OCI-LY7 (cell line): ENCODE measurements around the gene ASB2. TPM values are rescaled to one million over a fixed set of nuclear protein-coding genes. Genes with fewer than 3 reads are reported as not detected.

Experiments used
- BruUV-seq: library from RNA; stranded (reverse); fragments of 400-500 nt; replicated peaks from 2 replicates; lab custom pipeline; 2021; lab: Mats Ljungman, UMichigan
- CTCF ChIA-PET: fragments of 300-600 bp; sonication (Branson Sonifier 250); formaldehyde crosslinking; loops from one replicate; lab custom pipeline; 2022; ENCODE audit warnings: antibody characterized with exemption; ENCODE audit not compliant: unreplicated experiment; lab: Charles Lee
- POLR2A ChIA-PET: fragments of 300-600 bp; sonication (Branson Sonifier 250); formaldehyde crosslinking; loops from one replicate; lab custom pipeline; 2022; ENCODE audit warnings: antibody characterized with exemption; lab: Charles Lee
- DNase-seq: peaks from one replicate; pipeline ENCODE4 v3.0.0-alpha.2; 2015; ENCODE audit warnings: low spot score
- H2AFZ ChIP-seq: fragments of 200-600 bp; sonication (generic), shearing (Covaris generic); 2 replicates; pipeline ENCODE4 v1.6.1; 2014; ENCODE audit warnings: mild to moderate bottlenecking, antibody characterized with exemption, low read length, moderate library complexity
- H3K27ac ChIP-seq: fragments of 200-600 bp; sonication (generic); 2 replicates; pipeline ENCODE4 v1.5.1; 2014; ENCODE audit warnings: mixed run types, low read depth, mild to moderate bottlenecking, moderate library complexity, low read length, inconsistent platforms; ENCODE audit not compliant: poor library complexity, severe bottlenecking
- H3K36me3 ChIP-seq: fragments of 200-600 bp; sonication (generic); 2 replicates; pipeline ENCODE4 v1.6.1; 2014; ENCODE audit warnings: mild to moderate bottlenecking, antibody characterized with exemption, low read length, moderate library complexity, mixed read lengths; ENCODE audit not compliant: insufficient read depth
- H3K4me1 ChIP-seq: fragments of 200-600 bp; sonication (generic); 2 replicates; pipeline ENCODE4 v1.5.1; 2014; ENCODE audit warnings: mild to moderate bottlenecking, low read length; ENCODE audit not compliant: insufficient read depth, poor library complexity, severe bottlenecking
- H3K4me2 ChIP-seq: fragments of 200-600 bp; sonication (generic); 2 replicates; pipeline ENCODE4 v1.6.1; 2014; ENCODE audit warnings: mild to moderate bottlenecking, low read length
- H3K4me3 ChIP-seq: fragments of 200-600 bp; sonication (generic); 2 replicates; pipeline ENCODE4 v1.5.1; 2014; ENCODE audit warnings: mild to moderate bottlenecking, low read depth, low read length; ENCODE audit not compliant: poor library complexity, severe bottlenecking
- H3K79me2 ChIP-seq: fragments of 200-600 bp; sonication (generic); 2 replicates; pipeline ENCODE4 v1.6.1; 2016; ENCODE audit warnings: low read depth, mild to moderate bottlenecking, low read length, moderate library complexity, mixed read lengths; ENCODE audit not compliant: insufficient read depth
- H3K9me2 ChIP-seq: fragments of 200-600 bp; sonication (generic); 2 replicates; pipeline ENCODE4 v1.6.1; 2016; ENCODE audit warnings: mild to moderate bottlenecking, low read length, mixed read lengths; ENCODE audit not compliant: insufficient read depth
- H3K9me3 ChIP-seq: fragments of 200-600 bp; sonication (generic); 2 replicates; pipeline ENCODE4 v1.6.1; 2014; ENCODE audit warnings: mild to moderate bottlenecking, mixed run types, low read length, mixed read lengths
- H4K20me1 ChIP-seq: fragments of 200-600 bp; sonication (generic); 2 replicates; pipeline ENCODE4 v1.6.1; 2014; ENCODE audit warnings: mild to moderate bottlenecking, antibody characterized with exemption, low read length, moderate library complexity, mixed read lengths; ENCODE audit not compliant: insufficient read depth
- EZH2phosphoT487 ChIP-seq: fragments of 200-600 bp; sonication (generic); IDR thresholded peaks from 2 replicates; pipeline ENCODE4 v1.6.1; 2018; ENCODE audit warnings: low read depth, borderline replicate concordance, mild to moderate bottlenecking, mixed run types, antibody characterized with exemption, low read length, moderate library complexity, mixed read lengths
- intact Hi-C: fragments of 100-400 bp; cut with micrococcal nuclease; formaldehyde crosslinking; loops from one replicate; pipeline ENCODE4 v1.10.0; 2022; ENCODE audit not compliant: unreplicated experiment
- total RNA-seq, 2 experiments: library from RNA; depleted of rRNA in 1 of 2; stranded (reverse); fragments of >200 nt in 1 of 2; shearing (Covaris generic) in 1 of 2; gene quantifications; 2 replicates each; pipeline ENCODE4 v1.2.3, GENCODE V29; 2014 to 2022
- TF ChIP-seq, protein P1 (sequence below): fragments of 200-600 bp; sonication (generic); conservative IDR thresholded peaks from 2 replicates; pipeline ENCODE4 v1.5.1; 2014; ENCODE audit warnings: mild to moderate bottlenecking, antibody characterized with exemption, low read length, moderate library complexity, mixed read lengths

The ASB2 gene
- total RNA-seq, 2 experiments from 2014 or later, result 21.7 to 23.6 TPM

DNA sequence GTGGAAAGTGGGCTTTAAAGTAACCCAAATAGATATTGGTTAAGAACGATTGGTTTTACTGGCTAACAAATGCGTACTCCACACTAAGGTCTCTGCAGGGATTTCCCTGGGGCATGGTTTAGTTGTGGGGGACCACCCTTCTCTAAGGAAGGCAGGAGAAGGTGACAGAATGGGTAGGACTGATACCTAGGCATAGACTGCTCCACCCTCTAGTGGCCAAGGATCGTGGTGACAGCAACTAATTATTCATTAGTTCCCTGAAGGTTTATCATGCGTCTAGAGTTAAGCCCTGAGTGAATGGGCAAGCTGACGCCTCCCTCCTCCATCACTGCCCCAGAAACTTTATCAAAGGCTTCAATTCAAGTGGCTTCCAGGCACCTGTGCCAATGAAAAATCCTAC is 40.1 kb downstream of the ASB2 start:
- BruUV-seq, result no TSS peak
- Histone ChIP-seq H3K4me3 (no peak overlapping the region), H4K20me1 (no peaks in the 10 kb centered on the region), H3K79me2 (no peaks in the 10 kb centered on the region), H3K36me3 (peaks cover 47% of the 10 kb centered on the region; the same call in 1 of the 2 replicates), H2AFZ (no peak overlapping the region), H3K27ac (no peak overlapping the region), H3K4me2 (no peak overlapping the region), H3K9me3 (no peaks in the 10 kb centered on the region), H3K9me2 (no peaks in the 10 kb centered on the region), H3K4me1 (peaks cover 6% of the 10 kb centered on the region)
- no peak for TF ChIP-seq EZH2phosphoT487
- TF ChIP-seq, protein P1, sequence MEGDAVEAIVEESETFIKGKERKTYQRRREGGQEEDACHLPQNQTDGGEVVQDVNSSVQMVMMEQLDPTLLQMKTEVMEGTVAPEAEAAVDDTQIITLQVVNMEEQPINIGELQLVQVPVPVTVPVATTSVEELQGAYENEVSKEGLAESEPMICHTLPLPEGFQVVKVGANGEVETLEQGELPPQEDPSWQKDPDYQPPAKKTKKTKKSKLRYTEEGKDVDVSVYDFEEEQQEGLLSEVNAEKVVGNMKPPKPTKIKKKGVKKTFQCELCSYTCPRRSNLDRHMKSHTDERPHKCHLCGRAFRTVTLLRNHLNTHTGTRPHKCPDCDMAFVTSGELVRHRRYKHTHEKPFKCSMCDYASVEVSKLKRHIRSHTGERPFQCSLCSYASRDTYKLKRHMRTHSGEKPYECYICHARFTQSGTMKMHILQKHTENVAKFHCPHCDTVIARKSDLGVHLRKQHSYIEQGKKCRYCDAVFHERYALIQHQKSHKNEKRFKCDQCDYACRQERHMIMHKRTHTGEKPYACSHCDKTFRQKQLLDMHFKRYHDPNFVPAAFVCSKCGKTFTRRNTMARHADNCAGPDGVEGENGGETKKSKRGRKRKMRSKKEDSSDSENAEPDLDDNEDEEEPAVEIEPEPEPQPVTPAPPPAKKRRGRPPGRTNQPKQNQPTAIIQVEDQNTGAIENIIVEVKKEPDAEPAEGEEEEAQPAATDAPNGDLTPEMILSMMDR, result peak; percentile 79
- POLR2A ChIA-PET, result interaction anchor here (0.6 kb wide), 1 partner anchor 50 kb away, joined by 4 read pairs; no protein-coding TSS in a partner anchor
- intact Hi-C loops, result loop anchor here (10.0 kb wide), 1 partner anchor 199 kb away; no protein-coding TSS in a partner anchor
- peak; percentile 59 for DNase-seq
- CTCF ChIA-PET, result interaction anchor here (0.6 to 1.0 kb wide), 3 partner anchors 75 to 246 kb away, joined by 3 to 7 read pairs (median 3); no protein-coding TSS in a partner anchor

DNA sequence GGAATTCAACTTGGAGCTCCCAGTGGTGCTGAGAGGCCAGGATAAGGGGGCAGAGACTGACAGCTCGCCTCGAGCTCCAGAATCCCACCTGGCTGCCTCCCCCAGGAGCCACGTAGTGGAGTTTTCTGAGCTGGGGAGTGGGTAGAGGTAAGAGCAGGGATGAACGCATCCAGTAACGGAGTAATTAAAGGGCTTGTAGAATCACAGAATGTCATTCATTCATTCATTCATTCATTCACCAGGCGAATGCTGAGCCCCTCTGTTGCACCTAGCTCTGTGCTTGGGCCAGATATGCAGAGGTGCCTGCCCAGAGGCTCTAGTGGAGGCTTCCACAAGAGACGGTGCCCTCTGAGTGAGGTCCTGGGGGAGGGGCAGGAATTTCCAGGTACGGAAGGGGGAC is 41.2 kb downstream of the ASB2 start:
- no peak overlapping the region for H3K4me2 ChIP-seq
- no peak for DNase-seq
- no peaks in the 10 kb centered on the region for H3K9me3 ChIP-seq
- CTCF ChIA-PET, result no interaction called here
- H3K79me2 ChIP-seq, result no peaks in the 10 kb centered on the region
- intact Hi-C loops, result loop anchor here (10.0 kb wide), 1 partner anchor 200 kb away; no protein-coding TSS in a partner anchor
- no TSS peak for BruUV-seq
- H3K9me2 ChIP-seq, result no peaks in the 10 kb centered on the region
- H3K27ac ChIP-seq, result no peak overlapping the region
- H3K36me3 ChIP-seq, result peaks cover 43% of the 10 kb centered on the region; the same call in 1 of the 2 replicates
- peaks cover 6% of the 10 kb centered on the region for H3K4me1 ChIP-seq
- POLR2A ChIA-PET, result no interaction called here
- no peak overlapping the region for H3K4me3 ChIP-seq
- no peak overlapping the region for H2AFZ ChIP-seq
- no peaks in the 10 kb centered on the region for H4K20me1 ChIP-seq
- TF ChIP-seq, protein P1, result no peak
- no peak for TF ChIP-seq EZH2phosphoT487

DNA sequence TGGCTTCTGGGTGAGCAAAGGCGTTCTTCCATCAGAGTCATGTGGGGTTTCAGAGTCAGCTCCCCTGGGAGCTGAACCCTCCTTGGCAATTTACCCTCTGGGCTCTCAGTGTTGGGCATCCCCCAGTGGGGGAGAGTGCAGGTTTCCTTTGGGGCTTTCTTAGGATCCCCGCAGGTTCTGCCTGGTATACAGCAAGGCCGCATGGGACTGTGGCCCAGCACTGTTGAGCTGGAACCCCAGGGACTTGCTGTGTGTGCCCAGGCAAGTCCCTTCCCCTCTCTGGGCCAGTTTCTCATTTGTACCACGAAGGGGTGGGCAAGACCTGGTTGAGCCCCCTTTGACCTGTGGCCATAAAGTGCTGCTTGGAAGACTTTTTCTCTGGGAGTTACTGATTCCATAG is 43.7 kb downstream of the ASB2 start:
- peaks cover 3% of the 10 kb centered on the region for H3K4me1 ChIP-seq
- intact Hi-C loops, result loop anchor here (10.0 kb wide), 1 partner anchor 202 kb away; no protein-coding TSS in a partner anchor
- no peaks in the 10 kb centered on the region for H3K9me2 ChIP-seq
- ChIA-PET POLR2A (no interaction called here), CTCF (no interaction called here)
- no peak overlapping the region for H2AFZ ChIP-seq
- H3K36me3 ChIP-seq, result peaks cover 34% of the 10 kb centered on the region; the same call in 1 of the 2 replicates
- no peak for TF ChIP-seq EZH2phosphoT487
- TF ChIP-seq, protein P1, result no peak
- H3K27ac ChIP-seq, result no peak overlapping the region
- no TSS peak for BruUV-seq
- no peaks in the 10 kb centered on the region for H3K9me3 ChIP-seq
- no peaks in the 10 kb centered on the region for H4K20me1 ChIP-seq
- no peaks in the 10 kb centered on the region for H3K79me2 ChIP-seq
- H3K4me2 ChIP-seq, result no peak overlapping the region
- no peak for DNase-seq
- no peak overlapping the region for H3K4me3 ChIP-seq
